Neural crest cell (in vitro differentiated cells): Measurements from ENCODE around the gene ZNF24. TPM values are rescaled to one million over a fixed set of nuclear protein-coding genes. Genes with fewer than 3 reads are reported as not detected.

Experiments
- DNase-seq: peaks from one replicate; pipeline ENCODE4 v3.0.0; 2021; ENCODE audit warnings: low read depth, mixed read lengths, low spot score
- H3K27ac Mint-ChIP-seq: one replicate; pipeline ENCODE4 v1.8.0; 2021; ENCODE audit warnings: mild to moderate bottlenecking, mixed read lengths; ENCODE audit not compliant: unreplicated experiment
- H3K27me3 Mint-ChIP-seq: 2 replicates; pipeline ENCODE4 v1.8.0; 2021; ENCODE audit warnings: low read depth, mild to moderate bottlenecking, mixed read lengths
- H3K36me3 Mint-ChIP-seq: 2 replicates; pipeline ENCODE4 v1.8.0; 2021; ENCODE audit warnings: low read depth, mild to moderate bottlenecking, mixed read lengths
- H3K4me1 Mint-ChIP-seq: 2 replicates; pipeline ENCODE4 v1.8.0; 2021; ENCODE audit warnings: mixed read lengths
- H3K4me3 Mint-ChIP-seq: one replicate; pipeline ENCODE4 v1.8.0; 2021; ENCODE audit warnings: mild to moderate bottlenecking, mixed read lengths
- H3K9me3 Mint-ChIP-seq: 2 replicates; pipeline ENCODE4 v1.8.0; 2021; ENCODE audit warnings: mixed read lengths
- total RNA-seq: library from RNA; stranded (reverse); gene quantifications from 2 replicates; pipeline ENCODE4 v1.2.1, GENCODE V29; 2021
- TF ChIP-seq, protein P1 (sequence below): fragments of 200-600 bp; sonication (generic); conservative IDR thresholded peaks from 2 replicates; pipeline ENCODE4 v1.5.0; 2021; ENCODE audit warnings: antibody characterized with exemption, mild to moderate bottlenecking

The ZNF24 gene
- total RNA-seq, 1 donor from 2014 or later, result 89.3 TPM

DNA sequence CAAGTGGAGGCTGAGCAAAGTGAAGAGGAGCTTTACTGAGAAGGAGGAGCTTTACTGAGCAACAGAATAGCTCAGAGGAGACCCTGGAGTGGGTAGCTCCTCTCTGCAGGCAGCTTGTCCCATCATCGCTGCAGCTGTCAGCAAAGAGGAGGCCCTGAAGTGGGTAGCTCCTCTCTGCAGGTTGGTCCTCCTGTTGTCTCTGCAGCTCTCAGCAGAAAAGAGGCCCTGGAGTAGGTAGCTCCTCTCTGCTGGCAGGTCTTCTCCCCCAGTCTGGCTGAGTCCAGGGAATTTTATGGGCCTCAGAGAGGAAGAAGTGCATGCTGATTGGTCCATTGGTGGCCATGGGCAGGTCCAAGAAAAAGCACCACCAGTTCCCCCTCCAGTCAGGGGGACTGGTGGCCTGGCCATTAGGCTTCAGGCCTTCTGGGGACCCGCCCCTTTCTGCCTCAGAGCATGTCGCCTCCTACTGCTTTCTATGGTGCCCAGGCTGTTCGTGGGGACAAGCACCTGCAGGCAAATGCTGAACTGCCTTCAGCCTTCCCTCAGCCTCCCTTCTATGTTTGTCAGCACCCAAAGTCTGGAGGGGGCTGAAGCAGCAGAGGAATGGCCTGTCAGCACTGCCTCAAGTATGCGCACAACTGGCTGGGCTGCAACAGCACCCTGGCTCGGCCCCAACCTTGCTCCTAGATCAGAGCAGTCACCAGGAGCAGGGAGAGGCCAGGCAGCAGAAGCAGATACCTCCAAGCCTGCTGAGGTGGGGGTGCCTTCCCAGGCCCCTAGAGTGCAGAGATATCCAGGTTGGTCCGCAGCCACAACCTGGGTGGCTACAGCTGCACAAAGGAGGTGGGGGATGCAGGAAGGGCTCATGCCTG is 60.1 kb downstream of the ZNF24 start:
- Mint-ChIP-seq H3K27ac (no peak overlapping the region), H3K9me3 (peaks cover 17% of the 10 kb centered on the region), H3K27me3 (no peaks in the 10 kb centered on the region), H3K4me3 (no peak overlapping the region), H3K36me3 (peaks cover 33% of the 10 kb centered on the region), H3K4me1 (peaks cover 1% of the 10 kb centered on the region)
- DNase-seq, result no peak
- TF ChIP-seq, protein P1, sequence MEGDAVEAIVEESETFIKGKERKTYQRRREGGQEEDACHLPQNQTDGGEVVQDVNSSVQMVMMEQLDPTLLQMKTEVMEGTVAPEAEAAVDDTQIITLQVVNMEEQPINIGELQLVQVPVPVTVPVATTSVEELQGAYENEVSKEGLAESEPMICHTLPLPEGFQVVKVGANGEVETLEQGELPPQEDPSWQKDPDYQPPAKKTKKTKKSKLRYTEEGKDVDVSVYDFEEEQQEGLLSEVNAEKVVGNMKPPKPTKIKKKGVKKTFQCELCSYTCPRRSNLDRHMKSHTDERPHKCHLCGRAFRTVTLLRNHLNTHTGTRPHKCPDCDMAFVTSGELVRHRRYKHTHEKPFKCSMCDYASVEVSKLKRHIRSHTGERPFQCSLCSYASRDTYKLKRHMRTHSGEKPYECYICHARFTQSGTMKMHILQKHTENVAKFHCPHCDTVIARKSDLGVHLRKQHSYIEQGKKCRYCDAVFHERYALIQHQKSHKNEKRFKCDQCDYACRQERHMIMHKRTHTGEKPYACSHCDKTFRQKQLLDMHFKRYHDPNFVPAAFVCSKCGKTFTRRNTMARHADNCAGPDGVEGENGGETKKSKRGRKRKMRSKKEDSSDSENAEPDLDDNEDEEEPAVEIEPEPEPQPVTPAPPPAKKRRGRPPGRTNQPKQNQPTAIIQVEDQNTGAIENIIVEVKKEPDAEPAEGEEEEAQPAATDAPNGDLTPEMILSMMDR, result no peak

DNA sequence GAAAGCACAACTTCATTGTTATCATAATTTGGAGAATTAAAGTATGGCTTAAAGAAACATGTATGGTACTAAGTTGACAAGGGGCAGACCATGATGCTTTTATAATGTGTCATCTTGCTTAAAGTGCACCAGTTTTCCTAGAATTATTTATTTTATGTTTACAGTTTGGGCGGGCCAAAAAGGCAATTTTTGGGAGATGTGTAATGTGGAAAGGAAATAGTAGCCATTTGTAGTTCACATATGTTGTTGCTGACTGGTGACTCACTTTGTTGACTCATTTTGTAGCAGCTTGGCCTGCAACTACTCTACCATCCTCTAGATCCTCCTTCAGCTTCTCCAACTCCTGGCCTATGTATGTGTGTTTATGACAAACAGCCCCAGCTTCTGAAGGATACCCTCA is 61.9 kb downstream of the ZNF24 start:
- peaks cover 39% of the 10 kb centered on the region for H3K36me3 Mint-ChIP-seq
- H3K4me1 Mint-ChIP-seq, result no peaks in the 10 kb centered on the region

More for the DNA sequence above, 61.9 kb downstream of the ZNF24 start:
- Mint-ChIP-seq H3K27ac (no peak overlapping the region), H3K9me3 (peaks cover 22% of the 10 kb centered on the region), H3K27me3 (no peaks in the 10 kb centered on the region), H3K4me3 (no peak overlapping the region)
- TF ChIP-seq, protein P1, result no peak
- DNase-seq, result no peak

Other genes with a start within 250 kb of the ZNF24 start
- gene ZNF397, start 103.4 kb downstream of the ZNF24 start, total RNA-seq, result 27.6 and 30.3 TPM in 2 replicates
- gene ZSCAN30, start 54.2 kb downstream of the ZNF24 start, total RNA-seq, result 14.6 and 15.4 TPM in 2 replicates
- gene ZNF396, start 32.9 kb upstream of the ZNF24 start, total RNA-seq, result 2.9 and 3.6 TPM in 2 replicates
- 33.8 and 34.4 TPM in 2 replicates for gene INO80C, start 153.5 kb upstream of the ZNF24 start, total RNA-seq
- 92.3 and 93.5 TPM in 2 replicates for gene GALNT1, start 237.3 kb upstream of the ZNF24 start, total RNA-seq